Muscle layer of colon (tissue), 2 donors: ENCODE data around the gene GPR55.

Experiments
- H3K27ac ChIP-seq: one replicate; pipeline ENCODE4 v1.7.0; 2013; ENCODE audit warnings: low read depth, mild to moderate bottlenecking, low read length, moderate library complexity
- H3K27me3 ChIP-seq, 2 donors: one replicate each; pipeline ENCODE4 v1.7.0; 2013; ENCODE audit warnings: low read length in 2 of 2, mild to moderate bottlenecking in 2 of 2; ENCODE audit not compliant: insufficient read depth in 2 of 2, control insufficient read depth in 1 of 2
- H3K36me3 ChIP-seq: one replicate; pipeline ENCODE4 v1.7.0; 2013; ENCODE audit warnings: mild to moderate bottlenecking, low read length; ENCODE audit not compliant: insufficient read depth
- H3K4me1 ChIP-seq: one replicate; pipeline ENCODE4 v1.7.0; 2013; ENCODE audit warnings: mild to moderate bottlenecking, low read length; ENCODE audit not compliant: insufficient read depth
- H3K4me3 ChIP-seq, 2 donors: one replicate each; pipeline ENCODE4 v1.7.0; 2013; ENCODE audit warnings: low read length in 2 of 2, low read depth in 1 of 2, mild to moderate bottlenecking in 1 of 2, moderate library complexity in 1 of 2
- H3K9ac ChIP-seq: one replicate; pipeline ENCODE4 v1.7.0; 2013; ENCODE audit warnings: low read length
- H3K9me3 ChIP-seq: one replicate; pipeline ENCODE4 v1.7.0; 2013; ENCODE audit warnings: mild to moderate bottlenecking, low read length
- donor health status: abdominal sarcoma.
- donor health status: Adenocarcinoma of cecum.

Gene GPR55

GRCh38 chr2:230949966-230950873 is 25.2 kb upstream of the GPR55 start:
- H3K4me1 ChIP-seq: no peaks in the 10 kb centered on the region
- H3K9ac ChIP-seq: no peak overlapping the region
- H3K9me3 ChIP-seq: no peaks in the 10 kb centered on the region
- H3K27ac ChIP-seq: no peak overlapping the region
- H3K4me3 ChIP-seq: no peak overlapping the region
- no peaks in the 10 kb centered on the region for H3K27me3 ChIP-seq
- no peaks in the 10 kb centered on the region for H3K36me3 ChIP-seq

GRCh38 chr2:230947908-230948365 is 22.9 kb upstream of the GPR55 start:
- no peaks in the 10 kb centered on the region for H3K9me3 ChIP-seq

GRCh38 chr2:230947235-230947576 is 22.2 kb upstream of the GPR55 start:
- Histone ChIP-seq H3K27ac (no peak overlapping the region), H3K36me3 (no peaks in the 10 kb centered on the region), H3K9ac (no peak overlapping the region), H3K4me3 (no peak overlapping the region), H3K27me3 (no peaks in the 10 kb centered on the region), H3K4me1 (no peaks in the 10 kb centered on the region), H3K9me3 (no peaks in the 10 kb centered on the region)

More at GRCh38 chr2:230947908-230948365, 22.9 kb upstream of the GPR55 start:
- Histone ChIP-seq H3K27ac (no peak overlapping the region), H3K9ac (no peak overlapping the region), H3K36me3 (no peaks in the 10 kb centered on the region), H3K4me1 (no peaks in the 10 kb centered on the region), H3K4me3 (no peak overlapping the region), H3K27me3 (no peaks in the 10 kb centered on the region)

GRCh38 chr2:230946429-230947234 is 21.6 kb upstream of the GPR55 start:
- H3K27ac ChIP-seq: no peak overlapping the region
- no peaks in the 10 kb centered on the region for H3K27me3 ChIP-seq
- no peaks in the 10 kb centered on the region for H3K4me1 ChIP-seq
- H3K9ac ChIP-seq: no peak overlapping the region
- H3K9me3 ChIP-seq: no peaks in the 10 kb centered on the region
- H3K4me3 ChIP-seq: no peak overlapping the region
- no peaks in the 10 kb centered on the region for H3K36me3 ChIP-seq

GRCh38 chr2:230944757-230945372 is 19.8 kb upstream of the GPR55 start:
- H3K9me3 ChIP-seq: no peaks in the 10 kb centered on the region
- no peak overlapping the region for H3K9ac ChIP-seq
- H3K4me1 ChIP-seq: no peaks in the 10 kb centered on the region
- no peaks in the 10 kb centered on the region for H3K27me3 ChIP-seq
- no peak overlapping the region for H3K27ac ChIP-seq
- H3K36me3 ChIP-seq: no peaks in the 10 kb centered on the region
- no peak overlapping the region for H3K4me3 ChIP-seq

GRCh38 chr2:230944123-230944653 is 19.1 kb upstream of the GPR55 start:
- H3K27ac ChIP-seq: no peak overlapping the region

GRCh38 chr2:230942920-230943896 is 18.2 kb upstream of the GPR55 start:
- Histone ChIP-seq H3K27me3 (no peaks in the 10 kb centered on the region), H3K4me1 (no peaks in the 10 kb centered on the region), H3K9ac (no peak overlapping the region), H3K4me3 (no peak overlapping the region), H3K27ac (no peak overlapping the region), H3K36me3 (no peaks in the 10 kb centered on the region), H3K9me3 (no peaks in the 10 kb centered on the region)

More at GRCh38 chr2:230944123-230944653, 19.1 kb upstream of the GPR55 start:
- H3K9me3 ChIP-seq: no peaks in the 10 kb centered on the region
- no peaks in the 10 kb centered on the region for H3K4me1 ChIP-seq
- H3K9ac ChIP-seq: no peak overlapping the region
- no peaks in the 10 kb centered on the region for H3K27me3 ChIP-seq
- H3K4me3 ChIP-seq: no peak overlapping the region
- H3K36me3 ChIP-seq: no peaks in the 10 kb centered on the region

GRCh38 chr2:230942371-230942770 is 17.3 kb upstream of the GPR55 start:
- H3K9ac ChIP-seq: no peak overlapping the region
- H3K4me3 ChIP-seq: no peak overlapping the region
- H3K9me3 ChIP-seq: no peaks in the 10 kb centered on the region
- no peaks in the 10 kb centered on the region for H3K36me3 ChIP-seq
- H3K27me3 ChIP-seq: no peaks in the 10 kb centered on the region
- H3K4me1 ChIP-seq: no peaks in the 10 kb centered on the region
- H3K27ac ChIP-seq: no peak overlapping the region

- H3K27me3 ChIP-seq: no peaks in the 10 kb centered on the region
- H3K4me3 ChIP-seq: no peak overlapping the region
- no peaks in the 10 kb centered on the region for H3K4me1 ChIP-seq
- H3K9me3 ChIP-seq: no peaks in the 10 kb centered on the region
- no peaks in the 10 kb centered on the region for H3K36me3 ChIP-seq
- no peak overlapping the region for H3K9ac ChIP-seq
- H3K27ac ChIP-seq: no peak overlapping the region
These were observed 16.4 kb upstream of the GPR55 start for GRCh38 chr2:230941202-230942180.

GRCh38 chr2:230940471-230940815 is 15.4 kb upstream of the GPR55 start:
- H3K27ac ChIP-seq: no peak overlapping the region
- H3K36me3 ChIP-seq: no peaks in the 10 kb centered on the region
- H3K4me3 ChIP-seq: no peak overlapping the region
- no peaks in the 10 kb centered on the region for H3K27me3 ChIP-seq
- H3K9me3 ChIP-seq: no peaks in the 10 kb centered on the region
- no peaks in the 10 kb centered on the region for H3K4me1 ChIP-seq
- no peak overlapping the region for H3K9ac ChIP-seq
